Stimulated activated CD8-positive, alpha-beta memory T cell treated with anti-CD3 and anti-CD28 coated beads, Interleukin-15, amount 100 ng/mL, for 1 hour (primary cell): ENCODE data around the gene BUB1.
"Not testable (repeated sequence)": the region's sequence is repeated elsewhere in the genome, so short reads cannot be mapped to it uniquely, and the experiment has no call there.

Experiments
- DNase-seq: peaks from one replicate; pipeline ENCODE4 v3.0.0-alpha.2; 2020; ENCODE audit warnings: low read depth

Gene BUB1

GRCh38 chr2:110690083-110690965 lies 12.5 kb upstream of the BUB1 start:
- no peak for DNase-seq

GRCh38 chr2:110688594-110689091 lies 10.8 kb upstream of the BUB1 start:
- no peak for DNase-seq

- not testable (repeated sequence) for DNase-seq
Measured at GRCh38 chr2:110687775-110688484, 10.1 kb upstream of the BUB1 start.

- no peak for DNase-seq
Measured at GRCh38 chr2:110682872-110683271, 5.0 kb upstream of the BUB1 start.

GRCh38 chr2:110682267-110682666 lies 4.4 kb upstream of the BUB1 start:
- DNase-seq: no peak

GRCh38 chr2:110680709-110681108 lies 2.8 kb upstream of the BUB1 start:
- DNase-seq: no peak

GRCh38 chr2:110679865-110680264 lies 2.0 kb upstream of the BUB1 start:
- no peak for DNase-seq

- DNase-seq: no peak
Measured at GRCh38 chr2:110679337-110679707, 1.5 kb upstream of the BUB1 start.

- DNase-seq: no peak
Measured at GRCh38 chr2:110678457-110679336, 834 bp upstream of the BUB1 start.

GRCh38 chr2:110677080-110677479 lies 783 bp downstream of the BUB1 start:
- no peak for DNase-seq

- no peak for DNase-seq
Measured at GRCh38 chr2:110675679-110676078, 2.2 kb downstream of the BUB1 start.

GRCh38 chr2:110674620-110675555 lies 3.0 kb downstream of the BUB1 start:
- no peak for DNase-seq

GRCh38 chr2:110673201-110673600 lies 4.7 kb downstream of the BUB1 start:
- no peak for DNase-seq

GRCh38 chr2:110670826-110671225 lies 7.0 kb downstream of the BUB1 start:
- no peak for DNase-seq

- no peak for DNase-seq
Measured at GRCh38 chr2:110669079-110669478, 8.8 kb downstream of the BUB1 start.

GRCh38 chr2:110667071-110667470 lies 10.8 kb downstream of the BUB1 start:
- no peak for DNase-seq

- DNase-seq: no peak
Measured at GRCh38 chr2:110664135-110664534, 13.7 kb downstream of the BUB1 start.

- no peak for DNase-seq
Measured at GRCh38 chr2:110662560-110662959, 15.3 kb downstream of the BUB1 start.

GRCh38 chr2:110660558-110660957 lies 17.3 kb downstream of the BUB1 start:
- DNase-seq: no peak

- DNase-seq: no peak
Measured at GRCh38 chr2:110659248-110659647, 18.6 kb downstream of the BUB1 start.

- no peak for DNase-seq
Measured at GRCh38 chr2:110657724-110658305, 20.0 kb downstream of the BUB1 start.
